GM20000 (cell line): ENCODE data around the gene TAS2R10.

Experiments
- DNase-seq: peaks from one replicate; pipeline ENCODE4 v3.0.0; 2012; ENCODE audit warnings: low spot score
- TF ChIP-seq, protein P1 (sequence below): IDR thresholded peaks from 2 replicates; pipeline ENCODE4 v1.5.1; 2012; ENCODE audit warnings: mild to moderate bottlenecking, control low read depth; ENCODE audit errors: extremely low read depth, missing control alignments

TAS2R10 gene

DNA sequence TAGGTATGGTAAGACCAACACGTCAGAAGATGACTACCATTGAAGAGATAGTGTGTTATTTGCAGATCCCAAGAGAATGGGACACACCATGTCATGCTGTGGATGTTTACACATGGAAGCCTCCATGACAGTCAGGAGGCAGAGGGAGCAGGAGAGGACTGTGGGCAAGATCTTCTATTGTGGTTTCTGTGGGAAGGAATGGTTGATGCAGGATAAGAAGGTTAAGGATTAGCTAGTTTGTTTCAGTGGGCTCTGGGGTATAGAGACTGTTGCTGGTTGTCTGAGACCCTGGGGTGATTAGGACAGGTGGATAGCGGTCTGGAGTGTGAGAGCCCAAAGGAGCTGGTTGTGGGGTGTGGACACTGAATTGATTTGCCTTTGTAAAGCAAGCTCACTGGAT, 47.1 kb downstream of the TAS2R10 start:
- no peak for DNase-seq
- TF ChIP-seq, protein P1, sequence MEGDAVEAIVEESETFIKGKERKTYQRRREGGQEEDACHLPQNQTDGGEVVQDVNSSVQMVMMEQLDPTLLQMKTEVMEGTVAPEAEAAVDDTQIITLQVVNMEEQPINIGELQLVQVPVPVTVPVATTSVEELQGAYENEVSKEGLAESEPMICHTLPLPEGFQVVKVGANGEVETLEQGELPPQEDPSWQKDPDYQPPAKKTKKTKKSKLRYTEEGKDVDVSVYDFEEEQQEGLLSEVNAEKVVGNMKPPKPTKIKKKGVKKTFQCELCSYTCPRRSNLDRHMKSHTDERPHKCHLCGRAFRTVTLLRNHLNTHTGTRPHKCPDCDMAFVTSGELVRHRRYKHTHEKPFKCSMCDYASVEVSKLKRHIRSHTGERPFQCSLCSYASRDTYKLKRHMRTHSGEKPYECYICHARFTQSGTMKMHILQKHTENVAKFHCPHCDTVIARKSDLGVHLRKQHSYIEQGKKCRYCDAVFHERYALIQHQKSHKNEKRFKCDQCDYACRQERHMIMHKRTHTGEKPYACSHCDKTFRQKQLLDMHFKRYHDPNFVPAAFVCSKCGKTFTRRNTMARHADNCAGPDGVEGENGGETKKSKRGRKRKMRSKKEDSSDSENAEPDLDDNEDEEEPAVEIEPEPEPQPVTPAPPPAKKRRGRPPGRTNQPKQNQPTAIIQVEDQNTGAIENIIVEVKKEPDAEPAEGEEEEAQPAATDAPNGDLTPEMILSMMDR, result no peak
